Upper lobe of left lung (tissue), 6 donors: ENCODE measurements around the gene LYPD3. TPM values are rescaled to one million over a fixed set of nuclear protein-coding genes. Genes with fewer than 3 reads are reported as not detected.
"Not testable (repeated sequence)": the region's sequence is repeated elsewhere in the genome, so short reads cannot be mapped to it uniquely, and the experiment has no call there.

Experiments
- ATAC-seq, 2 donors: fragments of 200-7000 bp; cut with Tn5 transposase; one replicate each; pipeline ENCODE4 v1.9.1; 2022; ENCODE audit warnings: mild to moderate bottlenecking in 2 of 2, moderate library complexity in 2 of 2; ENCODE audit not compliant: low FRiP score in 2 of 2
- DNase-seq, 2 donors: peaks; one replicate each; pipeline ENCODE4 v3.0.0-alpha.2; 2019 to 2020
- H3K27ac ChIP-seq, 4 donors: fragments of 200-600 bp; sonication (generic); one replicate each; pipeline ENCODE4 v1.5.1; 2016 to 2019
- H3K27me3 ChIP-seq, 4 donors: fragments of 200-600 bp; sonication (generic); one replicate each; pipeline ENCODE4 v1.5.1; 2017 to 2019
- H3K36me3 ChIP-seq, 4 donors: fragments of 200-600 bp; sonication (generic); one replicate each; pipeline ENCODE4 v1.5.1; 2016 to 2019
- H3K4me1 ChIP-seq, 4 donors: fragments of 200-600 bp; sonication (generic); one replicate each; pipeline ENCODE4 v1.5.1; 2018 to 2019
- H3K4me3 ChIP-seq, 4 donors: fragments of 200-600 bp; sonication (generic); one replicate each; pipeline ENCODE4 v1.5.1; 2017 to 2019; ENCODE audit warnings: mild to moderate bottlenecking in 2 of 4, moderate library complexity in 1 of 4
- H3K9me3 ChIP-seq, 4 donors: fragments of 200-600 bp; sonication (generic); one replicate each; pipeline ENCODE4 v1.5.1; 2018 to 2019
- CTCF ChIP-seq, 6 experiments: fragments of 450-650 bp in 4 of 6; fragments of 200-600 bp in 2 of 6; sonication (generic) in 2 of 6; IDR thresholded peaks; one replicate each; pipeline ENCODE4 v1.5.1; 2016 to 2019; ENCODE audit warnings: antibody characterized with exemption in 6 of 6
- EP300 ChIP-seq, 4 donors: sonication (generic); formaldehyde crosslinking; IDR thresholded peaks; one replicate each; pipeline ENCODE4 v1.5.1; 2017; ENCODE audit warnings: antibody characterized with exemption in 4 of 4, control low read depth in 2 of 4
- POLR2A ChIP-seq, 4 donors: fragments of 450-650 bp; IDR thresholded peaks; one replicate each; pipeline ENCODE4 v1.5.1; 2016 to 2017; ENCODE audit warnings: antibody characterized with exemption in 4 of 4, mild to moderate bottlenecking in 2 of 4
- POLR2AphosphoS5 ChIP-seq, 2 donors: sonication (generic); formaldehyde crosslinking; IDR thresholded peaks; one replicate each; pipeline ENCODE4 v1.5.1; 2017; ENCODE audit warnings: antibody characterized with exemption in 2 of 2
- WGBS, 2 donors: methylation state at CpG; one replicate each; pipeline ENCODE4 v1.1.5; 2017 to 2018; 5-methylcytosine and 5-hydroxymethylcytosine counted together
- total RNA-seq, 6 donors: library from RNA; depleted of rRNA in 4 of 6; stranded (reverse); fragments of >200 nt in 4 of 6; gene quantifications; one replicate each; pipeline versions ENCODE4 v1.1.0 to v1.2.1, GENCODE V29; 2016 to 2021
- donor health status: DM: no; HTN: no; CAD: no; lungs with moderate emphysema.
- donor health status: DM: no; HTN: yes; CAD: no; lungs with severe emphysema.

Gene LYPD3
- 10 to 100 TPM in 1 of 6 donors, under 1 TPM in 4, not detected in 1; 0.29 to 13.6 (median 0.39) TPM for total RNA-seq

DNA sequence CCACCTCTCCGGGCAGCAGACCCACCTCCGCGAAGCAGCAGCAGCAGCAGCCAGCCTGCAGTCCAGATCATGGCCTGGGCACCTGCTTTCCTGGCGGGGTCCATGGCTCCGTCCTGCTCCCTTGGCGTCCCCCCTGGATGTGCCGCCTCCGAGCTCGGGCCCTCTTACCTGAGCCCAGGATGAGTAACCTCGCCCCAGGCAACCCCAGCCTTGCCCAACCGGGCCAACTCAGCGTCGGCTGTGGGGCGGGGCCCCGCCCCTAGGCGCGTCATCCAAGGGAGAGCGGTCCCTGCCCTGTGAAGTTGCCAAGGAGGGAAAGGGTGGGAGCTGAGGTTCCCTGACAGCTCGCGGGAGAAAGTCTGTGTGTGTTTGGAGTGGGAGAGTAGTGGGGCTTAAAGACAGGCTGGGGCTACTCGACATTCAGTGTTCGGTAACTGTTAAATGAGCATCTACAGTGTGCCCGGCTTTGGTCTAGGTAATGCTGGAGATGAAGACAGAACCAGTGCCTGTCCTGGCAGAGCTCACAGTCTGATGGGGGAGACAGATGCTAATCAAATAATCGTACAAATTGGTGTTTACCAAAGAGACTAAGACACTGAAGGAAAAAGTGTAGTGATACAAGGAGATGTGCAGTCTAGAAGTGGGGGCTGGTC, at the start of gene LYPD3:
Gene LYPD3 (minus strand): TSS at position 141 of the 653 bp plus-strand sequence. CDS start 37 bp downstream, at position 104.
- Histone ChIP-seq H3K27me3 (no peaks in the 10 kb centered on the region), H3K4me1 (peaks cover 8 to 26% (median 20%) of the 10 kb centered on the region in 4 donors), H3K4me3 (peak within 1 kb of the TSS in 3 of 4 donors; percentile 63 to 80 (median 76)), H3K36me3 (no peaks in the 10 kb centered on the region), H3K9me3 (no peaks in the 10 kb centered on the region), H3K27ac (peak within 1 kb of the TSS; percentile 74 to 90 (median 80))
- ATAC-seq (no peak), DNase-seq (peak; percentile 24 to 89)
- TF ChIP-seq EP300 (IDR thresholded peaks at IDR 0.05) = no peak
- TF ChIP-seq CTCF (IDR thresholded peaks at IDR 0.05) = no peak
- no peak for TF ChIP-seq POLR2A (IDR thresholded peaks at IDR 0.05)
- no peak for TF ChIP-seq POLR2AphosphoS5 (IDR thresholded peaks at IDR 0.05)
- WGBS, 2 donors = 38 to 59% methylated on average over 7 to 24 of the region's 24 CpGs

DNA sequence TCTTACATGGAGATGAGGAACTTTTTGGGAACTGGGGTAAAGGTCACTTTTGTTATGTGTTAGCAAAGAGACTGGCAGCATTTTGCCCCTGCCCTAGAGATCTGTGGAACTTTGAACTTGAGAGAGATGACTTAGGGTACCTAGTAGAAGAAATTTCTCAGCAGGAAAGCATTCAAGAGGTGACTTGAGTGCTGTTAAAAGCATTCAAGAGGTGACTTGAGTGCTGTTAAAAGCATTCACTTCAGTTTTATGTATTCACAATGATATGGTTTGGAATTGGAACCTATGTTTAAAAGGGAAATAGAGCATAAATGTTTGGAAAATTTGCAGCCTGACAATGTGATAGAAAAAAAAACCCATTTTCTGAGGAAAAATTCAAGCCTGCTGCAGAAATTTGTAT, 47.0 kb upstream of the LYPD3 start:
- Histone ChIP-seq H3K4me1 (peaks cover 0 to 12% (median 9%) of the 10 kb centered on the region in 4 donors), H3K36me3 (peaks cover 0 to 38% (median 20%) of the 10 kb centered on the region in 4 donors)
- ATAC-seq, H3K27me3 ChIP-seq, H3K27ac ChIP-seq, DNase-seq, H3K9me3 ChIP-seq, H3K4me3 ChIP-seq: not testable (repeated sequence)

GRCh38 chr19:43511324-43511723, 45.9 kb upstream of the LYPD3 start:
- no peaks in the 10 kb centered on the region for H3K27me3 ChIP-seq
- TF ChIP-seq EP300 (IDR thresholded peaks at IDR 0.05) (no peak), POLR2AphosphoS5 (IDR thresholded peaks at IDR 0.05) (no peak), CTCF (IDR thresholded peaks at IDR 0.05) (no peak)
- DNase-seq (no peak), ATAC-seq (no peak)
- 96 to 98% methylated on average over 5 of the region's 5 CpGs for WGBS, 2 donors
- no peak overlapping the region for H3K4me3 ChIP-seq
- no peaks in the 10 kb centered on the region for H3K9me3 ChIP-seq
- H3K36me3 ChIP-seq = peaks cover 0 to 41% (median 20%) of the 10 kb centered on the region in 4 donors
- no peak overlapping the region for H3K27ac ChIP-seq
- peaks cover 0 to 12% (median 9%) of the 10 kb centered on the region in 4 donors for H3K4me1 ChIP-seq

DNA sequence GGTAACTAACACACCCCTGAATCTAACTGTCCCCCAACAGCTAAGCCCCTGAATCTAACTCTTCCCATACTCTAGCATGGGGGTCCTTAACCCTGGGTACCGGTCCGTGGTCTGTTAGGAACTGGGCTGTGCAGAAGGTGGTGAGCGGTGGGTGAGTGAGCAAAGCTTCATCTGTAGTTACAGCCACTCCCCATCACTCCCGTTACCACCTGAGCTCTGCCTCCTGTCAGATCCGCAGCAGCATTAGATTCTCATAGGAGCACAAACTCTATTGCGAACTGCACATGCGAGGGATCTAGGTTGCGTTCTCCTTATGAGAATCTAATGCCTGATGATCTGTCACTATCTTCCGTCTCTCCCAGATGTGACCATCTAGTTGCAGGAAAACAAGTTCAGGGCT, 45.3 kb upstream of the LYPD3 start:
- no peak overlapping the region for H3K4me3 ChIP-seq
- H3K36me3 ChIP-seq = peaks cover 0 to 44% (median 20%) of the 10 kb centered on the region in 4 donors
- WGBS, 2 donors = 98 to 99% methylated on average over 9 of the region's 9 CpGs
- H3K4me1 ChIP-seq = peaks cover 0 to 12% (median 9%) of the 10 kb centered on the region in 4 donors
- no peak for ATAC-seq
- H3K27me3 ChIP-seq = no peaks in the 10 kb centered on the region
- H3K27ac ChIP-seq = no peak overlapping the region
- no peak for DNase-seq
- TF ChIP-seq POLR2AphosphoS5 (IDR thresholded peaks at IDR 0.05) (no peak), CTCF (IDR thresholded peaks at IDR 0.05) (no peak), POLR2A (IDR thresholded peaks at IDR 0.05) (no peak), EP300 (IDR thresholded peaks at IDR 0.05) (no peak)
- no peaks in the 10 kb centered on the region for H3K9me3 ChIP-seq

- Histone ChIP-seq H3K9me3 (no peaks in the 10 kb centered on the region), H3K4me1 (peaks cover 8 to 29% (median 19%) of the 10 kb centered on the region in 4 donors), H3K4me3 (no peak overlapping the region), H3K27me3 (no peaks in the 10 kb centered on the region), H3K36me3 (peaks cover 0 to 44% (median 20%) of the 10 kb centered on the region in 4 donors), H3K27ac (no peak overlapping the region)
- no peak for DNase-seq
- TF ChIP-seq POLR2A (IDR thresholded peaks at IDR 0.05) (no peak), POLR2AphosphoS5 (IDR thresholded peaks at IDR 0.05) (no peak), CTCF (IDR thresholded peaks at IDR 0.05) (no peak), EP300 (IDR thresholded peaks at IDR 0.05) (no peak)
- WGBS, 2 donors = 96% methylated on average over 2 of the region's 2 CpGs; no CpG with 5 or more reads in 1 of the 2 donors
- ATAC-seq = no peak
Observed at GRCh38 chr19:43507880-43508279, 42.5 kb upstream of the LYPD3 start.
